HTERT RPE-1 (cell line): ENCODE measurements around the gene HOXC9.

Experiments used
- in situ Hi-C: fragments of 300-500 bp; cut with MboI; formaldehyde crosslinking; loops from 4 replicates; pipeline ENCODE4 v1.14.3; 2020; ENCODE audit warnings: low sequenced_read_pairs

Gene HOXC9

DNA sequence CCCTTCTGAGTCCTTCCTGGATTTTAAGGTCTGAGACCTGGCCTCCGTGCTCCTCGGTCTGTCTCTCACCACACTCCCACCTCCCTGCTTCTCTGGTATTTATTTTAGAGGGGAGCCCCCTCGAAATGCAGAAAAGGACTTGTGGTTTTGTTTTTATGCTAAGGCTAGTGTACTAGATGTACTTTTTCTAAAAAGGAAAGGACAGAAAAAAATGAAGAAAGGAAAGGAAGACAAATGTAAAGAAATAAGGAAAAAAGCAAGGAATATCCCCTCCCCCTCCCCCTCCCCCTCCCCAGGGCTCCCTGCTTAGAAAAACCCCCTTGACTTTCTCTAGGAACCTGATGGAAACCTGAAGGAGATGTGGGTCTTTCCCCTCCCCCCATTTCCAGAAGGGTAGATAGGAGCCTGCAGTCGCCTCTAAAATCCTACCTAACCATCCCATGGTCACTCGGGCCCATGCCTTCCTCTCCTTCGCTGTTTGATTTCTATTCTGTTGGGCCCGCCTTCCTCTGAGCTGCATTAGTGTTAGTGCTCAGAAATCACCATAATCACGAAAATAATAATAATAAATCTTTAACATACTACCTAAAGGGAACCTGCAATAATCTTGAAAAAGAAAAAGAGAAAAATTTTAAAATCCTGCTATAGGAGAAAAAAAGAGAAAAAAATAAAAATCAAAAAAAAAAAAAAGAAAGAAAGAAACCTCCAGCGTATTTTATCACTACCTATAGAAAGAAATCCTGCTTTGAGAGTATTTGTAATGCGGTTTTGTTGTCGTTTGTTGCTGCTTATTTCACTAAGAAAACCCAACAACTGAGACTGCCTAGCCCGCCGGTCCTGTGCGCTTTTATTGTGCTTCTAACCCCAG is 11.9 kb downstream of the HOXC9 start:
- in situ Hi-C loops: loop anchor here (25.0 kb wide), 1 partner anchor 200 kb away; no protein-coding TSS in a partner anchor

DNA sequence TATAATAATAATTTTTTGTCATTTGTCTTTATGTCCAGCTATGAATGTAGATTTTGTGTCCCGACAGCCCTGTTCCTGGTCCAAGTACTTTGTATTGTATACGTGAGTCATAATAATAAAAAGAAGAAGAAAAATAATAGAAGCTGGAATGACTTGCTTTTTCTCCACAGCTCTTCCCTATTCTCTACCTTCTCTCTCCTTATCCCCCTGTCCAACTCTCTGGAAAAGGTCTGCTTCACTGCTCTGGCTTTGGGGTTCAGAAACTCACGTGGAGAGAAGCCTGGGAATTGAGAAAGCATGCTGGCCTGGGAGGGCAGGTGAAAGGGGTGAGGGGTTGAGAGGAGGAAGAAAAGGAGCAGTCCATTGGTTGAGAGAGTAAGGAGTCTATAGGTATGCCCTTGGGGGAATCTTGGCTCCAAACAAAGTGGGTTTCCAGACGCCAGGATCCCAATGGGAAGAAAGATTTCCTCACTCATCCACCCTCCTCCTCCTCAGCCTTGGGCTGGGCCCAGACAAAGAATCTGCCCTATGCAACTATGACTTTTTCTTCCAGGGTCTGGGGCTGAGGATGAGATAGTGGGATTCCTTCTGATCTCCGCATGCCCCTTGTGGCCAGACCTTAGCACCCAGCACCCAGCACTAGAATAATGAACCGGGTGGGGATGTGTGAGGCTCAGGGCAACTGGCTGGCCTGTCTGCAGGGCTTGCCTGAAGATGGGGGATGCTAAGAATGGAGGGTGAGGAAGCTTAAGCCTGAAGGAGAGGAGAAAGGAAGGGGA is 12.9 kb downstream of the HOXC9 start:
- in situ Hi-C loops: loop anchor here (25.0 kb wide), 1 partner anchor 199 kb away; no protein-coding TSS in a partner anchor

DNA sequence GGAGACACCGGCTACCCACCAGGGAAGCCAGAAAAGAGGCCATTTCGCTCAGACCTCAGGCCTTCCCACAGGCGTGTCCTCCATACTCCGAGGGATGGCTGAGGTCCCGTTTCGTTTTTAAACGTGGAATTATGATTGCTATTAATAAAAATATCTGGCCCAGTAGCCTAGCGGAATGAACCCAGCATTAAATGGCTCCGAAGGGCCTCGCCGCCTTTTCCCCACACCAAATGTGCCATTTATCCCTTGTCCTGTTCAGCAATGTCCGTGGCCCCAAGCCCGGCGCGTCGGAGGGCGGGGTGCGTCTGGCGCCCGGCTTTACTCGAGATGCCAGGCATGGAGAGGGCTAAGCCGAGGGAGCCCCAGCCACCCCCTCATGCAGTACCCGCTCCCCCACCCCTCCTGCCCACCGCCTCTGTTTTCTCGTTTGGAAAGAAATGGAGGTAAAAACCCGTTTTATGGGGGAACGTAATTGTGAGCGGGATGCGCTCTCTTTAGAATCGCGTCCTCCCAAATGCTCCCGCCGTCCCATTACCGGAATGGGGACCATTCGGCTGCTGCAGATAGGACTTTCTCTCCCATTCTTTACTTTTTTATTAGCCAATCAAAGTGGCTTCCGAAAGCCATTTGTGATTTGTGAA is 14.5 kb downstream of the HOXC9 start:
- in situ Hi-C loops: loop anchor here (25.0 kb wide), 1 partner anchor 198 kb away; no protein-coding TSS in a partner anchor

DNA sequence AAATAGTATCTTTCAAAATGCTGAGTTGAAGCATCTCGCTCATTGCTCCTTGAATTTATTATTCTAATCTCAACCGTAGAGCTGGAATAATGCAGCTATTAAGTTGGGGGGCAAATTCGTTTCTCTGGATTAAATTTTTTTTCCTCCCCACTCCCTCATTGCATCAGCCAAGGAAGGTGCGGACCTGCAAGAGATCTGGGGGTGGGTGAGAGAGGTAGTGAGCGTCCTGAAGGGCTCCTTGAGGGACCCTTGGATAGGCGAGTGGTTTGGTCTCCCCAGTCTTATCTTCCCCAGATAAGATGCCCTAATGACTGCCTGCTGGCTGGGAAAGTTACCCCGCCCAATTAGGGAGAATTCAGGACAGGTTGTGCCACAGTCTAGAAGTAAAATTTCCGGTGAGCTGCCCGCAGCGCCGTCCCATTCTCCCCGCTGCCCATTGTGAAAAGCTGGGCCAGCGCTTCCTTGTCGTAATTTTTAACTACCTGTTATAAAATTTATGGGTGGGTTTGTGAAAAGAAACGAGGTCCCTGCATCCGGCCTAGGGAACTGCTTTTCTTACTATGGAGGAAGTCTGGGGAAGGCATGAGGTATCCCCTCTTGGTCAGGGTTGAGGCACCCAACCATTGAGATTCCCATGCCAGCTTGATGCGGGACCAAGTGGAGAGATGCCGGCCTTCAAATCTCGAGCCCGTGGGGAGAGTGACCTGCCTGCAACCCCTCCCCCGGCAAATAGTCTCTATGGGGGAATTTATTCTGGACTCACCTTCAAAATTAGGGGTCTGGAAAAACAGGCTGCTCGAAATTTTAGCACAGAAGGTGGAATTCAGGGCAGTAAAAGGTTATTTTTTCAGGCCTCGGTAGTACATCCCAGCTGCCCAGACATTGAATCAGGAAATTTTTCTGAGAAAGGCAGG is 15.3 kb downstream of the HOXC9 start:
- in situ Hi-C loops: loop anchor here (25.0 kb wide), 1 partner anchor 197 kb away; no protein-coding TSS in a partner anchor

DNA sequence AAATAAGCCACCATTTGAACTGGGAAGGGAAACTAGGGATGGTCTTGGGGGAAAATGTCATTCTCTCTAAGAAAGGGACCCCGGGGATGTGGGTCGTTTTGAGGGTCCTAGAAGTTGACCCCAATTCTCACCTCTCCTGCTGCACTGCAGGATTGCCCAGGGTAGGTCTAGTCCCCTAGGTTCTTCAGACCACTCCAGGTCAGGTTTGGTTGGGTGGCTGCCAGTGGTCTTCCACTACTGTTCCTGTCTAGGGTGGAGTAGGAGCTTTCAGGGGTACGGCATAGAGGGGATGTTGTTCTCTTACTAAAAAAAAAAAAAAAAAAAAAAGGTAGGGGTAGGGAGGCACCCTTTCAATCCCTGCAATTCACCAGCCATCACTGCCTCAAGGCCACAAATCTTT is 16.1 kb downstream of the HOXC9 start:
- in situ Hi-C loops: loop anchor here (25.0 kb wide), 1 partner anchor 196 kb away; no protein-coding TSS in a partner anchor

DNA sequence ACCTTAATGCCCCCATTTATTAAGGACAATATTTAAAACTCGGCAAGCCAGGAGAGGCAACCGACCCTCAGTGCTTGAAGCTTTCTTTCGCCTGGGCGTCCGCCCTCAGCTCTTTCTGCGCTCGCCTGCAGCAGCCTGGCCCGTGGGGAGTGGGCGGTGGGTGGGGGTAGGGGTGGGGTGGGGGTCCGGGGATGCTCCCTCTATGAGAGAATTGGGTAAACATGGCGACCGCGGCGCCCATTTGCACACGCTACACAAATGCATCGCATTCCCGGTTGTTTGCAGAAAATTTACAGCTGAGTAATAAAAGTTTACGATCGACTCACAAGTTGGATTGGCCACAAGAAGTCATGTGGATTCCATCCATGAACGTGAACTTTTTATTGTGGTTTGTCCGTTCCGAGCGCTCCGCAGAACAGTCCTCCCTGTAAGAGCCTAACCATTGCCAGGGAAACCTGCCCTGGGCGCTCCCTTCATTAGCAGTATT is 16.6 kb downstream of the HOXC9 start:
- in situ Hi-C loops: loop anchor here (25.0 kb wide), 1 partner anchor 196 kb away; no protein-coding TSS in a partner anchor

DNA sequence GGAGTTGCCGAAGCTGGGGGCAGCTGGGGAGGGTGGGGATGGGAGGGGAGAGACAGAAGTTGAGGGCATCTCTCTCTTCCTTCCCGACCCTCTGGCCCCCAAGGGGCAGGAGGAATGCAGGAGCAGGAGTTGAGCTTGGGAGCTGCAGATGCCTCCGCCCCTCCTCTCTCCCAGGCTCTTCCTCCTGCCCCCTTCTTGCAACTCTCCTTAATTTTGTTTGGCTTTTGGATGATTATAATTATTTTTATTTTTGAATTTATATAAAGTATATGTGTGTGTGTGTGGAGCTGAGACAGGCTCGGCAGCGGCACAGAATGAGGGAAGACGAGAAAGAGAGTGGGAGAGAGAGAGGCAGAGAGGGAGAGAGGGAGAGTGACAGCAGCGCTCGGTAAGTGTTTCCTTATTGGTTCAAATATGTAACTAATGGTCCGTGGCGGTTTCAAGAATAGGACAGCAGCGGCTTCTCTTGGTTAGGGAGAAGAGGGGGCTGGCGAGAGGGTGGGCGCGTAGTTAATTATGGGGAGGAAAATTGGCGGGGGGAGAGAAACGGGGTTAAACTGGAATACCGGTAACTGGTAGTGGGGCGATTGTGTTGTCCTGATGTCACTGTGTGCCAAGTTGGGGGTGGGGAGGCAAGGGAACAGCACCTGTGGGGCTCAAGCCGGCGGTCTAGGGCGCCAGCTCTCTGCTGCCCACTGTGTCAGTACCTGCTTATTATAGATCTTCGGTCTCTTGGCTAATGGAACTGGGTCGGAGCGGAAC is 17.2 kb downstream of the HOXC9 start:
- in situ Hi-C loops: loop anchor here (25.0 kb wide), 1 partner anchor 195 kb away; no protein-coding TSS in a partner anchor

DNA sequence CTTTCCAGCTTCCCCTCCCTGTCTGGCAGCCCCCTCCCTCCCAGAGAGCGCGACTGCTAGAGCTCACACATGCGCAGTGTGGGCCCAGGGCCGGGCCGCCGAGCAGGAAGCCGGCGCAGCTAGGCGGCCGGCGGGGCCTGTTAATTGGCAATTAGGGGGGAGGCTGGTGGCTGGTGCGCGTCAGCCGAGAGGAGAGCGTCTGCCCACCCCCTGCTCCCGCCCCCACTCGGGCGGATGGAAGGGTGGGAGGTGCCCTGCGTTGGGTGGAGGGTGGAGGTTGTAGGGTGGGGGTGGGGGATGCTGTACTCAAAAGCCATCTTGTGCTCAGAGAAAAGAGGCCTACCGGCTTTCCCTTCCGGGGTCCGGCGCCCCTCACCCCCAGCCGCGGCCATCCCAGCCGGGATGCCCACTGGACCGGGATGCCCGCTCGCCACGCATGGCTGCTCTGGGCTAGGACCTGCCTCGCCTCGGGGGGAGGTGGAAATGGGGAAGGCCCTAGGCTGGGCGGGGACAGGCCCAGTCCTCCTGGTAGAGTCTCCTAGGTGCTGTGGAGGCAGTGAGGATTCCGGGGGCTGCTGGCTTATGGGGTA is 18.0 kb downstream of the HOXC9 start:
- in situ Hi-C loops: loop anchor here (25.0 kb wide), 1 partner anchor 194 kb away; no protein-coding TSS in a partner anchor

DNA sequence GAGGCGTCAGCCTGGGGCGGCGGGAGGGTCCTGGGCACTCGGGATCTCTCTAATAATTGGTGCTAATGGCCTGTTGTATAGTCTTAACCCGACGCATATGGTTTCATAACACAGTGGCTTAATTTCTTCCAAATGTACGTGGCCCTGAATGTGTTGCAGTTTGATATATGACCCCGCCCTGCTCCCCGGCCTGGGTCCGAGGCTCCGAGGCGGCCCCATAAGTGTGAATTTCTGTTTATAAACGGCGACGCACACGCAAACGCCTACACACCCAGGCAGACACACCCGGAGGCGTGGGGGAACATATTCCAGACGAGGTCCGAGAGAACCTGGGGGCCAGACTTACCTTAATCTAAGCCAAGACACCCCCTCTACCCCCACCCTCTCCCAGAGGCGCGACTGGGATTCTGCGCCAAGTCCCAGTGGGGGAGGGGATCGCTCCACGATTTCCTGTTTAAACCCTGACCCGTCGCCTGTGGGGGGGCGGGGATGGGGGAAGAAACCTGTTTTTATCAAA is 18.6 kb downstream of the HOXC9 start:
- in situ Hi-C loops: loop anchor here (25.0 kb wide), 1 partner anchor 194 kb away; no protein-coding TSS in a partner anchor

DNA sequence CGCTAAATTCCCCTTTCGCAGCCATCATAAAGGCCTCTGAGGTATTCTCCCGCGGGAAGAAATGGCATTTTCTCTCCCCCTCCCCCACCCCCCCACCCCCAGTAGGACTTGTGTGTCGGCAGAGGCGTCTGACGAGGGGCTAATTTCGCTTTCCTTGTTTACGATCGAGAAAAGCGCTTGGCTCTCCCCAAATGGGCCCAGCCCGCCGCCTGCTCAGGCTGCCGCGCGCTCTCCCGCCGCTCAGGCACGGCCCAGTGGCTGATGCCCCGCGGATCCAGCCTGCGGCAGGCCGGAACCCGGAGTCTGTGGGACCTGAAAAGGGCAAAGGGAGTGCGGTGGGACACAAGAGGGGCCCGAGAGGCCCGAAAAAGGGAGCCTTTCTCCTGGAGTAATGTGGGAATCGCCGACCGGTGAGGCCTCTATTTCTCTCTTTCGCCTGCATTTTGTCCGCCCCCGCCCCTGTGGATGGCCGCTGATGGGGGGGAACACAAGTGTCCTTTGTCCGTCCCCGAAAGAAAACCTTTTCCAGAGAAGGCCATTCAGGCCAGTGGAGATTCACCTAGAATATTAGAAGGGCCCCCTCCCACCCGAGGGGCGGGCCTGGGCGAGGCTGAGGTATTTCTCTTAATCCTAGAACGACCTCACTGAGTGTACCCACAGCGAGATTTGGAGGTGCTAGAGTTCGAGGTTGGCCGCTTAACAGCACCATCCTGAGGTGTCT is 19.3 kb downstream of the HOXC9 start:
- in situ Hi-C loops: loop anchor here (25.0 kb wide), 1 partner anchor 193 kb away; no protein-coding TSS in a partner anchor

DNA sequence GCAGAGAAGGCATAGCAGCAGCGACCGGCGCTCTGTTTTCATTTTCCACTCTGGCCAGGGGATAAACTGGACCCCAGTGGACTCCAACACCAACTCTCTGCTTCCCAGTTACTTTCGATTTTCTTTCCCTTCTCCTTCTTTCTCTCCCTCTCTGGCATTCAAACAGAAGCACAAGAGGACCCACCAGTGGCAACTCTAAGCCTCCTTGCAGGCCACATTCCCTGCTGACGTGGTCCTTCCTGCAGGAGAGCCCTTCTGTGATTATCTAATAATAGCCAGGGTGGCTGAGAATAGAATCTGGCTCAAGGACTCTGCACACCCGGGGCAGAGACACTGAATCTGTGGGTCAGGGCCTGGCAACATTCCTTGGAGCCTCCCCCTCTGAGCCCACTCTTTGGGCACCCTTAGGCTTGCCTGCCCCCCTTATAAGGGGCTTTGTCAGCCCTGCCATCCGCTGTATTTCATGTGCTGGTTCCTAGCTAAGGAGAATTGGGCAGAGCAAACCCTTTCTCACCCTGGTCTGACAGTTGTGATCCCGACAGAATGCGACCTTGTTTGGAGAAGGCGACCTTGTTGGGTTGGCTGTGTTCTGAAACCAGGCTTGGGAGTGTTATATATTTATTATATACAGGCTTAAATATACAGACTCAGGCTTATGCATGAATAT is 20.1 kb downstream of the HOXC9 start:
- in situ Hi-C loops: loop anchor here (25.0 kb wide), 1 partner anchor 192 kb away; no protein-coding TSS in a partner anchor

DNA sequence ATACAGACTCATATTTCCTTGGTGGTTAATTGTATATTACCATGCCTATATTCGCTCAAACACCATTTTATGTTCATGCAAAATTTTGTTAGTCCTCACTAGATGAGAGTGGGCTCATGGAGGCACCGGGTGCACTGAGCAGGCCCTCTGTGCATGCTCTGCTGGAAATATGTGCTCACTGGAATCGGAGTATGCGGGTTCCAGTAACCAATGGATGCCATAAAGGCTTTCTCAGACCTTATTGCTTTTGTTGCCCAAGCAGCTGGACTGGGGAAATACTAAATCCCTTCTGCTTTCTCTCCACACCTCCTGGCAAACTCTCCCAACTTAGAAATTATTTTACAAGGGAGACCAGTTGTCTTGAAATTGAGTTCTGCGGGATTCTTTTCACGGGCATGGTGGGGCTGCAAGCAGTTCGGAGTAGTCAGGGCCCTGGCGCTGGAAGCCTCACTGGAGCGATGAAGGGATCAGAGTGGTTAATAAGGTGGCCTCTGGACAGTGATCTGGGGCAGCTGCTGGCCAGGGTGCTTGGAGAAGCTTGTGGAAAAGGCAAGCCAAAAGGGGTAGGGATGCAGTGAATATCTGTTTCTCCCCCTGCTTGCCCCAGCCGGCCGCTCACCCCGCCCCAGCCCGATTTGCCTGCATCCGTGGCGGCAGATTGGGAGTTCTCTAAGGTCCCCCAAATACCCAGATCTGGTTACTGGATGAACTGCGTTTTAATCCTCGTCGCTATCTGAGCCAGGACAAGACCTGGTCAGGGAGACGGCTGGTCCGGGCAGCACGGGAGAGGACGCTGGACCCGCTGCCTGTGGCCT is 20.8 kb downstream of the HOXC9 start:
- in situ Hi-C loops: loop anchor here (25.0 kb wide), 1 partner anchor 192 kb away; no protein-coding TSS in a partner anchor

DNA sequence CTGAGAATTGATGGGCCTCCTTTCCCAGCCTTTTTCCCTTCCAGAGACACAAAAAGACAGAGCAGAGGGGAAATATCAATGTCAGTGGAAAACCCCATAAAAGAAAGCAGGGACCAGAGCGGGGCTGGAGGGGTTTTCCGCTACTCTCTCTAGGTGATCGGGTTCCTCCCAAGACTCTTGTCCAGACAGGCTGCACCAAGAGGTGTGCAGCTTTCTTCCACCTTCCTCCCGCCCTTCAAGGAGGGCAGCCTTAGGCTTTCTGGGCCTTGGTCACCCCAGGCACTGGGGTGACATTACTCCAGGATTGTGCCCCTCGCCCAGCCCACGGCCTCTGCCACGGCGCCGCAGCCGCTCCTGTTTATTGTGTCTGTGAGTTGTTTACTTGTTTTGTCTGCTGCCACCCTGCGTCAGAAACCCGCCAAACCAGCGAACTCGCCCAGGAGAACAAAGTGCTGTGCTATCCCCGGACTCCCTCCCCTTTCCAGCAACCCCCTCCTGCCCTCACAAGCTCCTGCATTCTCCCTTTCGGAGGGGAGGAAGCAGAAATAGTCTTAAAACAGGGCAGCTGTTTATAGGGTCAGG is 21.6 kb downstream of the HOXC9 start:
- in situ Hi-C loops: loop anchor here (25.0 kb wide), 1 partner anchor 191 kb away; no protein-coding TSS in a partner anchor

DNA sequence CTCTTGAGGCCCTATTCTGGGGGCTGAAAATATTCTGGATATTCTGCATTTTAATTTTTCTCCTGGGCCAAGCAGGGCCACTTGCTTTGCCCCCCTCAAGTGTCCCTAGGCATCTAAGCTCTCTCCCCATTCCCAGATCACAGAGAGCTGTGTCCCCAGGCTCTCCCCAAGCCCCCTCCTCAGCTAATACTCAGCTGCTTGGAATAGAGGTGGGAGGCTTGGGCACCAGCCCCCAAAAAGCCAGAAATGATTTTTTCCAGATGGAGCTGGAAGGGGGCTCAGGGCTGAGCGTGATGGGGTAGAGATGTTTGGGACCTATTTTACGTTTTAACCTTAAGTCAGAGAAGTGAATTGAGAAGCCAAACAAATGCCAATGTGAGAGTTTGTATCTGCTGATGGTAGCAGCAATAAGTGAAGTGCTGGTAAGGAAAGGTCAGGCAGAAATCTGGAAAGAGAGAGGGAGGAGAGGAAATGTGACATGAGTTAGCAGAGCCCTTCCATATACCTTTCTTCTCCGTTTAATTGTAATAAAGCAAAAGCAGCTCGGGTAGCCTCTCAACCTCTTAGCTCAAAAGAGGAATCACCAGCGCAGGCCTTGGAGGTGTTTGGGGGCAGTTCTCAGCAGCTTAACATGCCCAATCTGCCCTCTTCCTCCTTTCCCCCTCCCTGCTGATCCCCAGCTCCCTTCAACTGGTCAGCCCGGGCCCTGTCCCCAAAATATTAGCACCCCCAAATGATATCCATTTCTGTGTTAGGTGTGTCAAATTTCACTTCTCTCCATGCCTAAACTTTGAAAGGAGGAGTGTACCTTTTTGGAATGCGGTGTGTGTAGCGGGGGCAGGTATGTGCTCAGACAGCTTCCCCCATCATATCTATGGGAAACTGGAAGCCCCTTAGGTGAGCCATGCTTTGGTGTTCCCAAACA is 23.3 kb downstream of the HOXC9 start:
- in situ Hi-C loops: loop anchor here (25.0 kb wide), 1 partner anchor 189 kb away; no protein-coding TSS in a partner anchor
